NCI-H774 (cell line): ENCODE results near the gene FGGY.
"Not testable (repeated sequence)": the region's sequence is repeated elsewhere in the genome, so short reads cannot be mapped to it uniquely, and the experiment has no call there.

Experiments
- DNase-seq: peaks from one replicate; lab custom pipeline; 2025; lab: John Stamatoyannopoulos, UW

The FGGY gene

DNA sequence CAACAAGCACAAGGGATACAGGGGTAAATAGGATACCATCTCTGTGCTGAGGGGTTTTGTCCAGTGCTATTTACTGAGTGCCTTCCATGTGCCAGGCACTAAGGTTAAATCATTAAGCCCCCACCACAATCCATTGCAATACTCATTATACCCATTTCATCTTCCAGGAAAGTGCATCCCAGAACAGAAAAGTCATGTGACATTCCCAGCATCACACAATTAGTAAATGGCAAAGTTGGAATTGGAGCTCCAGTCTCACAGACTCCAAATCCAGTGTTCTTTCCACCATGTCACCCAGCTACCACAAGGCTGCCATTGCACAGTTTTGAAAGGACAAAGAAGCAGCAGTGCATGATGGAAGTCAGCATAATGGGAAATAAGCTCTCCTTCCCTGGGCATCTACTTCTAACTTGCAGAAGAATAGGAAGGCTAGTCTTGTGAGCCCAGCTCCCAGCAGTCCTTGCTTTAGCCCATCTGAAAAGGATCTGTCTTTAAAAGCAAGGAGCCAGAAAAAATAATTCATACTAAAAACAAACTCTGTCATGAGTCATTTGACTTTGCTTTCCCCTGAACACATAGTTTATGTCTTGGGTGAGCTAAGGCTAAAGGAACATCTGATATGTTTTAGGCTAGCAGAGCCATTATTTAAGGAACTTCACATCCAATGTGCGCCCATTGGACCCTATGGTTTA lies 406.5 kb downstream of the FGGY start:
- no peak for DNase-seq

DNA sequence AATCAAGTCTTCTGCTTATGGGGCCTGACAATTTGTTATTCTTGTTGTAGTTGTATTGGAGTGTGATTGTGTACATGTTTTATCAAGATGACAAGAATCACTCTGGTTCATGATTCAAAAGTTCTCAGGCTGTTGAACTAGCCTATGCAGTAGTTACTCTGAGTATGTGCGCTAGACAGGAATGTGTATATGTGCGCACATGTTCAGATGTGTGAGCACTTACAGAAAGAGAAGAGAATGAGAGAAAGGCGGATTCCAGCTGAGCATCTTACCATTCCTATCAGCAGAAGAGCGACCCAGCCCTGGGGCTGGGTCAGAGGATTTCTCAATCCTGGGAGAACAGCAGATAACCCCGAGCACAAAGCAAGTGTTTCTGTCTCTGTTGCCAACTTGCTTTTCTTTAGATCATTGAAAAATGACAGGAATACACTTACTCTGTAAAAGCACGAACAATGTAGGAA lies 407.1 kb downstream of the FGGY start:
- no peak for DNase-seq

DNA sequence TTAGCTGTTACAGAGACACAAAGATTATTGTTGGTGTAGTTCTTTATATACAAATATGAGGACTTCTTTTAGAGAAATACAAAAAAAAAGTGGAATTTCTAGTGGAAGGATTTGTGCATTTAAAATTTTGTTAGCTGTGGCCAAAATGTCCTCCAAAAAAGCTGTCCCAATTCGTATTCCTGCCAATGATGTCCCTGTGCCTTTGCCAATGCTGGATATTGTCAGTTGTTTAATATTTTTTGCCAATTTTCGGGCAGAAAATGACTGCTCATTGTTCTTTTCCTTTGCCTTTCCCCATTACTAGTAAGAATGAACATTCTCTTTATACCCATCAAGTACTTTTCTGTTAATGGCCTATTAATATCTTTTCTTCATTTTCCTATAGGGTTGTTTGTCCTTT lies 407.8 kb downstream of the FGGY start:
- DNase-seq: no peak

DNA sequence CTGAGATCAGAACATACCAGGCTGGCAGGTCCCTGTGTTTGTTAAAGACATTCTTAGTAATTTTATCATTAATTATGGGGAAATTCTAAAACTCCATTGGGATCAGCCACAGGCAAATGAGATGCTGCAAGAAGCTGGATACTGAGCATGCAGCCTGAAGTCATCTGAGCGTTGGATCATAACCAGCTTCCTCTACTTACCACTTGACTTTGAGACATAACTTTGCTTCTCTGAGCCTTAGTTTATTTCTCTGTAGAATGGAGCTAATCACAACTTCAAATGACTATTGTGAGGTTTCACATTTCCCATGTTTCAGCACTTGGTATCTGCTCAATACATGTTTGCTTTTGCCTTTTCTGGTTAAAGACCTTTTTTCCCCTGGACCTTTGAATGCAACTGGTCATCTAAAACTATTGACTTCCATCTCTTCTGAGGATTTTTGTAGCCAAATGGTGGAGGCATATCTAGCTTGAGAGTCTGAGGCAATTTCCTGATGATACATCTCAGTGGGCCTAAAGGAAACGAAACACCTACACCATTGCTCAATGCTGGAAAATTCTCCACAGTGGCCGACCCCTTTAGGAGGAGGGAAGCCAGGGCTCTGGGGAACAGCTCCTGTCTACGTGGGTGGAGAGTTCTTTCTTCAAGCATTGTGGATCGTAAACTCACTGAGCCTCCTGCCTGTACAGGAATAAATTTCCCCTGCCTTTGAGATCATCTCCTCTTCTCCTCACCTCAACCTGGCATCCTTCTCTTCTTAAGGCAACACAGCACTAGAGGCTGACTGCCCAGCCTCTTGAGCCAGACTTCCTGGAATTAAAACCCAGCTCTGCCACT lies 408.8 kb downstream of the FGGY start:
- DNase-seq: no peak

DNA sequence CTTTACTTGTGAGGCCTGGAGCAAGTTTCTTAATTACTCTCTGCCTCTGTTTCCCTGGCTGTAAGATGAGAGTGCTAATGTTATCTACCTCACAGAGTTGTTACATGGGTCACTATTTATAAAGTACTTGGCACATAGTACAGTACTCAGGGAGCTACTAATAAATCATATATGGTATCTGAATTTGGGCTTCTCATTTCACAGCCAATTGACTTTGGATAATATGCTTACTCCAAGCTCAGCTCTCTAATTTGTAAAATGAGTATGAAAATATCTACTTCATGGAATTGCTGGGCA lies 409.4 kb downstream of the FGGY start:
- no peak for DNase-seq

DNA sequence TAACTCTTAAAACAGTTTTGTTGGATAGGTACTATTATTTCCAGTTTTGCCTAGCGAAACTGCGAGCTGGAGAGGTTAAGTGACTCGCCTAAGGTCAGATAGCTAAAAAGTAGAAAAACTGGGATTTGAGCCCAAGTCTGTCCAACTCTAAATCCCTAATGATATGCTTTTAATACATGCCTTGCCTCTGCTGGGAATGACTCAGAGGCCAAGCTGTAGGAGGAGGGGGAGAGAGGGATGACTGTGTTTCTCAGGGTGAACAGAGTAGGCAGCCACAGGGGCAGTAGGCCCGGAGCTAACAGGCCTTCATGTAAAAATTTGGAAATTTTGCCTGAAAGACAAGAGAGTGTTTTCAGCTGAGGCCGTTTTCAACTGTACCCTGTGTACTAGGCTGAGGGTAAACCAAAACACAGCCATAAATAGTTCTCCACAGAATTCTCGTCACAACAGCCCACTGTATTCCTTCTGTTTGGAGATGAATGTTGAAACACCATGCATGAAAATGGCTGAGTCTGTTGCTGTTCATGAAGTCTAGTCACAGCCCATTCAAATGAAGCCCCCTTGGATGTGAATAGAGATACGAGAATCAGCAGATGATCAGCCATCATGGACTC lies 410.4 kb downstream of the FGGY start:
- no peak for DNase-seq

DNA sequence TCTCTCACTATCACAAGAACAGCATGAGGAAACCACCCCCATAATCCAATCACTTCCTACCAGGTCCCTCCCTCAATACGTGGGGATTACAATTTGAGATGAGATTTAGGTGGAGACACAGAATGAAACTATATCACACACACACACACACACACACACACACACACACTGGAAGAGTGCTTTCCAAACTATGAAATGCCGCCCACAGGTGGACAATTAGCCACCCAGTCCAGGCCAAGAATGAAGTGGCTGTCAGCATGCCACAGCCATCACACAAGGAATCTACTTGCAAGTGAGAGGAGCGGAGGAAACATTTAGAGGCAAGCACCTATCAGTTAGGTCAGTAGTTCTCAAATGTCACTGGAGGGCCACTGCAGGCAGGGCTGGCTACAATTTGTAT lies 412.4 kb downstream of the FGGY start:
- no peak for DNase-seq

DNA sequence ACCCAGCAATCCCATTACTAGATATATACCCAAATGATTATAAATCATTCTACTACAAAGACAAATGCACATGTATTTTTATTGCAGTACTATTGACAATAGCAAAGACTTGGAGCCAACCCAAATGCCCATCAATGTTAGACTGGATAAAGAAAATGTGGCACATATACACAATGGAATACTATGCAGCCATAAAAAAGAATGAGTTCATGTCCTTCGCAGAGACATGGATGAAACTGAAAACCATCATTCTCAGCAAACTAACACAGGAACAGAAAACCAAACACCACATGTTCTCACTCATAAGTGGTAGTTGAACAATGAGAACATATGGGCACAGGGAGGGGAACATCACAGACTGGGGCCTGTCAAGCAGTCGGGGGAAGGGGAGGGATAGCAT lies 414.0 kb downstream of the FGGY start:
- DNase-seq: not testable (repeated sequence)

DNA sequence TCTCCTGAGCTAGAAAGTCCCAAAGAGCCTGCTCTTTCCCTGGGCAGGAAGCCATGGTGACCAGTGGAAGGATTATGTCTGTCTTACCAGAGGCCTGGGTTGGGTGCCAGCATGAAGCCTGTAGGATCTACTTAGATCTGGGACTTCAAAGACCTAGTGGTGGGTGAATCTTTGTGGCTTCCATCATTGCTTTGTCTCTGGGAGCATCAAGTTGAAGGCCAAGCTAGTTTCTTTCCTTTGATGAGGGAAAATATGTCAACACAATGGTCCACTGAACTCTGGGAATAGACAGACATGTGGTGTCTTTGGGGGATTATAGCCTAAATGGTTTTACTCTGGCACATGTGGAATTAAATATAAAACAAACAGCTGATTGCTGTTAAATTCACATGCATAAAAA lies 417.3 kb downstream of the FGGY start:
- no peak for DNase-seq

DNA sequence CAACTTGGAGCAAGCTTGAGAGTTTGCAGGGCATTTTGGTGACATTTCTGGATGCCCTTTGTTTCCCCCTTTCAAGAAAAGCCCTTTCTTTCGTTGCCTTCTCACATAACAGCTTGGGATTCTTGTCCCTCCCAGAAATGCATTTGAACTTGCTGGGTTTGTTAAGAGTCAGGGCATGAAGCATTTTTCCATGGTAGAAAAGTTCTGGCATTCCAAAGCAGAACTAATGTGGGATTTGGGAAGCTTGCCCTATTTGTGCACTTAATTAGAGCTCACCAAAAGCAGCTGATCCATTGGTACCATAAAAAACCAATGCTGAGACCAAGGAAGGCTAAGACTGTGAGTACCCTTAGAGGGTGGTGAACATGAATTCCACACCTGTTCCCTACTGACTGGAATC lies 418.1 kb downstream of the FGGY start:
- DNase-seq: no peak

DNA sequence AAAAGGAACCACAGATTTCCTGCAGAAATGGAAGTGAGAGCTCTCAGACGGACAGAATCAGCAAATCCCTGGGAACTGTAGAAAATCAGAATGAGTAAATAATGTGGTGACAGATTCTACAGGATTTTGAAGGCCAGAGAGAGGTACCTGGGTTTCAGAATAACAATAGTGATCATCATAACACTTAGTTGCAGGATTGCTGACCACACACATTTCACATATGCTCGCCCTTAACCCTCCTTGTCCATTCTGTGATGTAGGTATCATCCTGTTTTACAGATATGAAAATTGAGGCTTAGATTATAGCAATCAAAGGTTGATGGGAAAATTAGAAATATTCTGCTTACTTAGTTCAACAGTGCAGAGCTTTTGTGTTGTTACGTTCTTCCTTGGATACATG lies 419.9 kb downstream of the FGGY start:
- DNase-seq: no peak

DNA sequence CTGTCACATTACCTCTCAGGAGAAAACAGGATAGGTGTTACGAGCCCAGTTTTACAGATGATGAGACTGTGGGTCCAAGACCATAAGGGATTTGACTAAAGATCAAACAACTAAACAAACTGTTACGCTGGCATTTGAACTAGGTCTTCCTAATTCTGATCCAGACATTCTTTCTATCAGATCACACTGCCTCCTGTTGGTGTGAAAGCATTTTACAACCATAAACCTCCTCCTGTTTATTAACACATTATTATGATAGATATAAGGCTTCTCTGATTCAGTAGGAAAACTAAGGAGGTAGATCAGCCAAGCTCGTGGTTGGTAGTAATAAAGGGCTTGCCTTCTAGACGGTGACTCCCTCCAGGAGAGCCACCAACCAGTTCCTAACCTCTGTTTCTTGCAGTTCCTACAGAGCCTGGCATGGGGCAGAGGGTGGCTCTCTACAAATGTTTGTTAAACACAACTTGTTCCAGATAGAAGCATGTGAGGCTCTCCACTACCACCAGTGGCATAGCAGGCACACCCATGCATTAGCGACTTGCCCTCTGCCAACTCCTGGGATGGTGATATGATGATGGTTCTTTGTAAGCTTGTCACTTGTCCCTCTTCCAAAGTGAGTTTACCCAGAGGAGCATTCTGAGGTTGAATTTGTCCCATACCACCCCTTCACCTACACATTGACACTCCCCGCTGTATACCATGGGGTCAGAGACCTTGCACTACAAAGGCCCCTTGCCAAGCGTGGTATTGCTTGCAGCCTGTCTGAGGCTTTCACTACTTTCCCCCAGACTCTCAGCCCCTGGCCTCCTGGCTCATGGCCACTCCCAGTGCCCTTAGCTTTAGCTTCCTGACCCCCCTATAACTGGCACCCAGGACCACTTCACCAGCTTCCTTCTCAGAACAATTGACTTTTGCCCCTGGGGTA lies 421.4 kb downstream of the FGGY start:
- no peak for DNase-seq

DNA sequence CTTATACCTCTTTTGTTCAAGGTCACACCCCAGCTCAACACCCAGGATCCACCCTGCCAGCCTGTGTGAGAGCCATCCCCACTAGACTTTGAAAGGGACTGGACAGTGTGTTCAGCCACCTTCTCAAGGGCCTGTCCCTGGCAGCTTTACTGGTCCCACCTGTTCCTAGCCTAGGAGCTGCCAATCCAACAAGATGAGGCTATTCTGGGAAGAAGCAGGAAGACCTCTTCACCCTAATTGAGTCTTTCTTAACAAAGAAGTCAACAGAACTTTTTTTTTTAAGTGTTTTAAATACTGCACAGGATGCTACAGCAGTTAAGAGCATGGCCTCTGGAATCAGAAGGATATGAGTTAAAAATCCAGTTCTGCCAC lies 422.1 kb downstream of the FGGY start:
- DNase-seq: no peak

DNA sequence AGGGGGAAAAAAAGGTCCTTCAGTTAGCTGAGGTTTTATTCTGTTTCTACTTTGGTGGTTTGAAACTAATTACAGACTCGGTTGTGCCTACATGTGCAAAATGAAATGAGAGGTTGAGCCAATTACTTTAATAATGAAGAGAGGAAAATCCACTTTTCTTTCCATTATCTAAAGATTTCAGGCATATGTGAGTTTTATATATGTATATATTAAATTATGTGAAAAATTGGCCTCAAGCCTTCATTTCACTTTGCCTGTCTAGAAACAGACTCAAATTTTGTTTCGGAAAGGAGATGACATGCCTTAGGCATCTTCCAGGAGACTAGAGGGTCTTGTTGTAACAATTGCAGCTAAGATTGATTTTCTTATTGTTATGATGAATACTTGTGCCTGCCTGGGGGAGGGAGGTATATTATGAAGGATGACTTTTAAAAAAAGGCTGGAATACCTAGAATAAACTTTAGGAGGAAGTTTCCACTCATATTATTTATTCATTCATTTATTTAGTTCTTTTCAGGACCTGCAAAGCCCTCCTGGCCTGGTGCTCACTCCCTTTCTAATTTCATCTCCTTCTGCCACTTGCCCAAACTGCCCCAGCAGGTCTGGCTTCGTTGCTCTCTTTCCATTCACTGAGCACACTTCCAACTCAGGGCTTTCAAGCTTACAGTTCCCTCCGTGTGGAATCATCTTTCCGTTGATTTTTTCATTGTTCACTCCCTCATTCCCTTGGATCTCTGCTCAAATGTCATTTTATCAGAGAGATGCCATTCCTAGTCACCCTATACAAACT lies 423.6 kb downstream of the FGGY start:
- no peak for DNase-seq

DNA sequence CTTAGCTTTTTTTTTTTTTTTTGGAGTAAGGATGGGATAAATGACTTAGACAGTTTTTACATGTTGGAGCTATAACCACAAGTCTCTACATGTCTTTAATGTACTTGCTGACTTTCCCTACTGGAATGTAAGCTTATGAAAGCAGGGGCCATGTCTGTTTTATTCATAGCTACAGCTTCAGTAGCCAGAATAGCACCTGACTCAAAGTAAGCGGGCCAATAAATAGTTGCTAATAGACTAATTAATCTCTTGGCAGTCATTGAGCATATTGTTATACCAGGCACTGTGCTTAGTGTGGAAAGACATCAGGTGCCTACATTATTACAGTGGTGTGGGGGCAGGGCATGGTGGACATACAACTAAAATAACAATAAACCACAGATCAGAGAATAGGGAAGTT lies 433.4 kb downstream of the FGGY start:
- DNase-seq: no peak

DNA sequence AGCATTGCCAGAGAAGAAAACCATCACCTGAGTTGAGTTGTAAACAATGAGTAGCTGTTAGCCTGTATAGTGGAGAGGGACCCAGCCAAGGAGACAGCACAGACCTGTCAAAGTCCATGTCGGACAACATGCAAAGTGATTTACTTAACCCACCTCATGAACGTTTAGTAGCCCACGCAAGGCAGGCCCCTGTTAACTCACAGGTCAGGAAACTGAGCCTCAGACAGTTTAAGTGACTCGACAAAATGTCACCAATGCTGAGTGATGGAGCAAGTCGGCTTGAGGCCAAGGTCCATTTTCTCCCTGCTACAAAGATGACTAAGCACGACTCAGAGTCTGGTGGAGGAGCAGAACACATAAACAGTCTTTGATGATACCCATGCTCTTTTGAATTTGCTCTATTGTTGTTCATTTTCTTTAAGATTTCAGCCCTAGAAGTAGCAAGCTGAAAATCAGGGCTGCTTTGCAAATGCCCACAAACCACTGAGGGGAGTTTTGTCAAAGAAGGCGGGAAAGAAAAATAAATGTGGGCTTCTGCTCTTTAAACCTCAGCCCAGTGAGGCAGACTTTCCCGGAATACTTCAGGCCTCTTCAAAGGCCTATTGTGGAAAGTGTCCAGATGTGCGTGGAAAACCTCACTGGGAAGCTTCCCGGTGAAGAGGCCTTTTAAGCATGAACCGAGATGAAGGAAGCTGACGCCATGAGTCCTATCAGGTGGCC lies 434.0 kb downstream of the FGGY start:
- no peak for DNase-seq

DNA sequence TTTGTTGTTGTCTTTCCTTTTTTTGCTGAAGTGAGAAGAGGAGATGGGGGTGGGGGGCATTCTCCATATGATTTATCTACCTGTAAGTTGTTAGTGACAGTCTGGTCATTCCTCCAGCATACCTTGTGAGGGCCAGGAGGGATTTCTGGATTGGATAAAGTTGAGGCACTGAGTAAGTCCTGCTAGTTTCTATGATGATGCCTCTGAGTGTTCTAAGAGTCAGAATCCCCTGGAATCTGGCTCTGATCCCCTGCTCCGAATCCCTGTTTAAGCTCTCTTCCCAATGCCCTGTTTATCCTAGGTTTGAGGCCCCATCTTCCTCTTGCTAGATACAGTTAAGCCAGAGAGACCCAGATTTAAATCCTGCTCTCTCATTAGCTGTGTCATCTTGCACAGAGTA lies 434.7 kb downstream of the FGGY start:
- no peak for DNase-seq

DNA sequence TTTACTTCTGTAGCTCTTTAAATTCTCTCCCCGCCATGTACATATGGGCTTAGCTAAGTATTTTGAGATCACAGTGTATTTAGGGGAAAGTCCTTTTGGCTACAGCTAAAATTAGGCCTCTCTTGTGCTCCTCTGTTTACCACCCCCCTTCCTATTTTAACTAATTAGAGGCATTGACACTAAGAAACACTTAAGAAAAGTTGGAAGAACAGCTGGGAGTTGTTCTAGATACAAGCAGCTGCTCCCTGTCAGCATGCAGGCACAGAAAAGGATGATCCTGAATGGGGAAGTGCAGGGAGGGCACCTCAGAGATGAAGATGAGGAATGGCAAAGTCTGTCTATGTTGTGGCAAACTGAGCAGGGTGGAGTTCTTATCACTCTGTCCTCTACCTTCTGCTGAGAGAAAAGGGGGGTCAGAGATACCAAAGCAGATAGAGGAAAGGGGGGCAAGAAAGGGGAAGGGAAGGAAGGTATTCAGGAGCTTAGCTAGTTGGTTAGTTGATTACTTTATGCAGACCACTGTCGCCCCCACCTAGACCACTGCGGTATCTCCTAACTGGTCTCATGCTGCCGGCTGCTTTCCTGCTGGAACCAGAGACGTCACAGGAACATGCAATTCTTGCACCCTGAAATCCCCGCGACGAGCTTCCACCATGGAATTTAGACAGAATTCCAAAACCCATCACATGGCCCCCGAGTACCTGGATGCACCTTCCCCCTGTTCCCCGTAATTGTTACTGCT lies 435.5 kb downstream of the FGGY start:
- DNase-seq: no peak

DNA sequence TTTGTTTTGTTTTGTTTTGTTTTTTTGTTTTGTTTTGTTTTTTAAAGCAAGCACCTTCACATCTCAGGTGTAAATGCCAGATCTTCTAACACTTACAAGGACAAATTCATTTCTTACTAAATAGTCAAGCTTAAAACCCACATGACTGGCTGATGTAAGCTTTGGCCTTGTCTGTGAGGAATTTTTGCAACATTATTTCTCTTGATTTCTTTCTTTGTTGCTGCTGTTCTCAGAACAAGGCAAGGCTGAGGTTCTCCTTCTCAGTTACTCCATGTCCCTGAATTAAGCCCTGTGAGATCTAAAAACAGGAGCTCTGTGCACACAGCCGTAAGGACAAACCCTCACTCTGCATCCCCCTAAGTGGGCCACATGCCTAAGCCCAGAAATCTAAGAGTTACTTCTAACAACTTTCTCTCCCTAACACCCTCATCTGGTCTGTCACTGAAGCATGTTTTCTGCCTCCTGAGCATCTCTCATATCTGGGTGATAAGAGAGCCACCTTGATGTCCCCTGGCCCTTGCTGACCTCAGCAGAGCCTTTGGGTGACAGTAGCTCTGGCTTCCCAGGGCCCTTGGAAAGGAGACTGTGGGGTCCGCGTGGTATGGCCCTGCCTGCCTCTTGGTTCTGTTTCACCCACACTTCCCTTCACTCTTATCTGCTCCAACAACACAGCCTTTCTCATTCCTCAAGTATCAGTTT lies 436.7 kb downstream of the FGGY start:
- DNase-seq: no peak
